GM18505 (cell line): ENCODE data around the gene CYBC1.

ENCODE experiments used
- ATAC-seq: cut with Tn5 transposase; IDR thresholded peaks from one replicate; pipeline ENCODE4 v1.9.1; 2021; ENCODE audit not compliant: unreplicated experiment
- POLR2A ChIP-seq: IDR thresholded peaks from 4 replicates; pipeline ENCODE4 v1.6.1; 2011; ENCODE audit warnings: borderline replicate concordance; ENCODE audit not compliant: insufficient read depth, insufficient read length; ENCODE audit errors: extremely low read depth

The CYBC1 gene

GRCh38 chr17:82487910-82488309, 37.4 kb upstream of the CYBC1 start:
- no peak for ATAC-seq
- TF ChIP-seq POLR2A: no peak

GRCh38 chr17:82486231-82487094, 35.9 kb upstream of the CYBC1 start:
- no peak for ATAC-seq
- no peak for TF ChIP-seq POLR2A

GRCh38 chr17:82483836-82484235, 33.3 kb upstream of the CYBC1 start:
- ATAC-seq: no peak
- TF ChIP-seq POLR2A: no peak

- no peak for TF ChIP-seq POLR2A
- ATAC-seq: no peak
These were observed 32.7 kb upstream of the CYBC1 start for GRCh38 chr17:82483204-82483660.

- TF ChIP-seq POLR2A: no peak
- ATAC-seq: no peak
These were observed 29.8 kb upstream of the CYBC1 start for GRCh38 chr17:82480318-82480717.

GRCh38 chr17:82479602-82480001, 29.1 kb upstream of the CYBC1 start:
- no peak for TF ChIP-seq POLR2A
- ATAC-seq: no peak

- TF ChIP-seq POLR2A: no peak
- no peak for ATAC-seq
These were observed 27.4 kb upstream of the CYBC1 start for GRCh38 chr17:82477934-82478333.

- no peak for TF ChIP-seq POLR2A
- no peak for ATAC-seq
These were observed 24.9 kb upstream of the CYBC1 start for GRCh38 chr17:82475458-82475857.

- TF ChIP-seq POLR2A: no peak
- ATAC-seq: no peak
These were observed 23.9 kb upstream of the CYBC1 start for GRCh38 chr17:82474223-82475010.

- no peak for TF ChIP-seq POLR2A
- ATAC-seq: no peak
These were observed 19.5 kb upstream of the CYBC1 start for GRCh38 chr17:82470065-82470464.

GRCh38 chr17:82468692-82469091, 18.1 kb upstream of the CYBC1 start:
- no peak for ATAC-seq
- TF ChIP-seq POLR2A: no peak

- TF ChIP-seq POLR2A: no peak
- no peak for ATAC-seq
These were observed 14.6 kb upstream of the CYBC1 start for GRCh38 chr17:82465023-82465603.

GRCh38 chr17:82464567-82464929, 14.0 kb upstream of the CYBC1 start:
- no peak for ATAC-seq
- TF ChIP-seq POLR2A: no peak
